Fibroblast of skin of back (primary cell): ENCODE measurements around the gene DUSP28.

Experiments used
- DNase-seq: peaks from one replicate; pipeline ENCODE4 v3.0.0-alpha.2; 2013

Gene DUSP28

GRCh38 chr2:240601061-240601830 is 41.1 kb downstream of the DUSP28 start:
- no peak for DNase-seq

- no peak for DNase-seq
Measured at GRCh38 chr2:240601831-240602160, 41.6 kb downstream of the DUSP28 start.

GRCh38 chr2:240602266-240603050 is 42.3 kb downstream of the DUSP28 start:
- no peak for DNase-seq

- no peak for DNase-seq
Measured at GRCh38 chr2:240603081-240603835, 43.1 kb downstream of the DUSP28 start.

GRCh38 chr2:240603846-240604245 is 43.7 kb downstream of the DUSP28 start:
- DNase-seq = no peak

- no peak for DNase-seq
Measured at GRCh38 chr2:240604291-240604938, 44.3 kb downstream of the DUSP28 start.

- no peak for DNase-seq
Measured at GRCh38 chr2:240604939-240605716, 45.0 kb downstream of the DUSP28 start.

- no peak for DNase-seq
Measured at GRCh38 chr2:240605867-240606743, 45.9 kb downstream of the DUSP28 start.

- no peak for DNase-seq
Measured at GRCh38 chr2:240611601-240612210, 51.5 kb downstream of the DUSP28 start.
